T follicular helper cell (primary cell): ENCODE data around the gene KCNJ9.
"Not testable (repeated sequence)": the region's sequence is repeated elsewhere in the genome, so short reads cannot be mapped to it uniquely, and the experiment has no call there.

ENCODE experiments used
- DNase-seq: peaks from one replicate; pipeline ENCODE4 v3.0.0-alpha.2; 2020; ENCODE audit warnings: low read depth

Gene KCNJ9

DNA sequence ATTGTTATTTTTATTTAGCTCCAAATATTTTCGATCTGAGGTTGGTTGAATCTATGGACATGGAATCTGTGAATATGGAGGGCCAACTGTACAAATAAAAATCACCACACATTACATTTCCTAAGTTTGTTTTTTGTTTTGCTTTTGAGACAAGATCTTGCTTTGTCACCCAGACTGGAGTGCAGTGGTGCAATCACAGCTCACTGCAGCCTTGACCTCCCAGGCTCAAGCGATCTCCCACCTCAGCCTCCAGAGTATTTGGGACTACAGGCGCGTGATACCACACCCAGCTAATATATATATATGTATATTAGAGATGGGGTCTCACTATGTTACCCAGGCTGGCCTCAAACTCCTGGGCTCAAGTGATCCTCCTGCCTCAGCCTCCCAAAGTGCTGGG lies 45.0 kb downstream of the KCNJ9 start:
- DNase-seq: not testable (repeated sequence)

DNA sequence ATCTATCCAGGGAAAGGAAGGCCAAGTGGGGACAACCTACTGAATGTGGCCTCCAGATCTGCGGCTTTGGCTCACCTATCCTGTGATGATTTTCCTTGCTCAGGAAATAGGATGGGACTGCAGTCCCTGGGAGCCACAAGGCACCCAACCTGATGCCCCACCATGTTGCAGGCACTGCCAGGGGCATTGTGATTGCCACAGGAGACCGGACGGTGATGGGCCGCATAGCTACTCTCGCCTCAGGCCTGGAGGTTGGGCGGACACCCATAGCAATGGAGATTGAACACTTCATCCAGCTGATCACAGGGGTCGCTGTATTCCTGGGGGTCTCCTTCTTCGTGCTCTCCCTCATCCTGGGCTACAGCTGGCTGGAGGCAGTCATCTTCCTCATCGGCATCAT lies 46.0 kb downstream of the KCNJ9 start:
- no peak for DNase-seq

DNA sequence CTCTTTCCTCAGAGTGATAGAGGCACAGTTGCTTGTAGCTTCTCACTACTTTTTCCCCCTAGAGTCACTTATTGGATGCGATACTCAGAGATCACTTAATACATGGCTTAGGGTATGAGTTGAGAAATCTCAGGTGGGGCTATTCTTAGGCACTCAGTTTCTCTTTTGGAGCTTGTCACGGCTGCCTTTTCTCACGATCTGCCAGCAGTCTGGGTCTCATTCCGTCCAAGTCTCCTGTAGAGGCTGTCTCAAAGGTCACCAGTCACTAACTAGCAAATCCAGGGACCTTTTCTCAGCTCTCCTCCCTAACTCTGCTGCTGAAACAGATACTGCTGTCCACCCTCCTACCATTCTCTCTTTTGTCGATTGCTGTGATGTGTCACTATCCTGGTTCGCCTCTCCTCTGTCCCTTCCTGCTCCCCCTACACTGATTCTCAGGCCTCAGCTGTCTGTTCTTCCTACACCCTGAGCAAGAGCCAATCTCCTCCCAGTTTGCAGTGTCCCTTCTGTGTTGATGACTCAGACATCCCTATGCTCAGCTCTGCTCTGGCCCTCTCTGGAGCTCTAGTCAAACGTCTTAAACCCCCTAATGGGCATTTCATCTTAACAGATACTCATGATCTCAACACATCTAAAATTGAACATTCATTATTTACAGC lies 46.7 kb downstream of the KCNJ9 start:
- DNase-seq: no peak

DNA sequence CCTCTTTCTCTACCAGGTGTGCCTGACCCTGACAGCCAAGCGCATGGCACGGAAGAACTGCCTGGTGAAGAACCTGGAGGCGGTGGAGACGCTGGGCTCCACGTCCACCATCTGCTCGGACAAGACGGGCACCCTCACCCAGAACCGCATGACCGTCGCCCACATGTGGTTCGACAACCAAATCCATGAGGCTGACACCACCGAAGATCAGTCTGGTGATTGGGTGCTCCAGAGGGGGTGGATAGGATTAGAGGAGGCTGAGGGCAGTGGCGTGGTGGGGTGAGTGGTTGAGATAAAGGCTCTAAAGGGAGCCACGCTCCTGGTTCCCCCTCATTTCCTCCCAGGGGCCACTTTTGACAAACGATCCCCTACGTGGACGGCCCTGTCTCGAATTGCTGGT lies 47.3 kb downstream of the KCNJ9 start:
- no peak for DNase-seq

DNA sequence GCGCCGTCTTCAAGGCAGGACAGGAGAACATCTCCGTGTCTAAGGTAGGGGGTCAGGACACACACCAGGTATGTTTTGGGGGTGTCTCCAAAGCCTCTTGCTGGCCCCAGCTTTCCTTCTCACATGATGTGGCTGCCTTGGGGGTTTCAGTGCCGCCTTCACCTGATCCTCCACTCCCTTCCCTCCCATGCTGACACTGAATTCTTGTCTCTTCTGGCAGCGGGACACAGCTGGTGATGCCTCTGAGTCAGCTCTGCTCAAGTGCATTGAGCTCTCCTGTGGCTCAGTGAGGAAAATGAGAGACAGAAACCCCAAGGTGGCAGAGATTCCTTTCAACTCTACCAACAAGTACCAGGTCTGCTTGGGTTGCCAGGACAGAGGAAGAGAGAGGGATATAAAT lies 47.7 kb downstream of the KCNJ9 start:
- no peak for DNase-seq

DNA sequence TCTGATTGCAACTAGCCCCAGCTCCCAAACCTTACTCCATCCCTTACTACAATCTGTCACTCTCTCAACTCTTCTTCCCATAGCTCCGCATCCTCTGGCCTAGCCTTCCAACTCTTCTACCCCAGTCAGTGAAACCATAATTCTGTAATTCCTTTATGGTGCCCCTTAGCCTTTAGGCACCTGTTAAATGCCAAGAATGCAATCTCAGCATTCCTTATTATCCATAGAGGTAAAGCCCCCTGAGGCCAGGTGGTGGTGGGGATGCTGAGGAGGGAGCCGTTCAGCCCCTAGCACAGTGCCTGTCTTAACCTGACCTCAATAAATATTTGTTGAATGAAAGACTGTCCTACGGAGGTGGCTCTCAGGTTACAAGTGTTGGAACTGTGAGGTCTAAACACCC lies 48.2 kb downstream of the KCNJ9 start:
- no peak for DNase-seq

DNA sequence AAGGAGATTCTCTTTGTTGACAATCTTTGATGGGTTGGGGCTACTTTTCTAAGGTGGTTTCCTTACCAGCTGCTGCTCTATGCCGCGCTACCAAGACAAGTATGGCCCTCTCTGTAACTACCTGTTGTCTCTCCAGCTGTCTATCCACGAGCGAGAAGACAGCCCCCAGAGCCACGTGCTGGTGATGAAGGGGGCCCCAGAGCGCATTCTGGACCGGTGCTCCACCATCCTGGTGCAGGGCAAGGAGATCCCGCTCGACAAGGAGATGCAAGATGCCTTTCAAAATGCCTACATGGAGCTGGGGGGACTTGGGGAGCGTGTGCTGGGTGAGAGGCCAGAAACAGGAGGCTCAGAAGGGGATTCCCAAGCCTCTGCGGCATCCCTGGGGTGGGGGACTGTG lies 48.6 kb downstream of the KCNJ9 start:
- DNase-seq: no peak

DNA sequence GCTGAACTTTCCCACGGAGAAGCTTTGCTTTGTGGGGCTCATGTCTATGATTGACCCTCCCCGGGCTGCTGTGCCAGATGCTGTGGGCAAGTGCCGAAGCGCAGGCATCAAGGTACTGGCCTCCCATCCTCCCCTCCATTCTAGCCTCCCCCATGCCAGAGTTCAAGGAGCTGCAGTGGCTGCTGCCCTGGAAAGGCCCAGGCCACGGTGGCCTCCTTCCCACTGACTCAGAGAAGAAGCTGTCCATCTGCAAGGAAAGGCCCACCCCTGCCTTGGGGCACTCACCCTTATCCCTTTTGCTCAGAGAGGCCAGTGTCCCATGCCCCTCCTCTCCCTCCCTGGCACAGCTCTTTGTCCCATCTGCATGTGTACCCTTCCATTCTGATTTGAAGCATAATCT lies 49.1 kb downstream of the KCNJ9 start:
- DNase-seq: no peak

DNA sequence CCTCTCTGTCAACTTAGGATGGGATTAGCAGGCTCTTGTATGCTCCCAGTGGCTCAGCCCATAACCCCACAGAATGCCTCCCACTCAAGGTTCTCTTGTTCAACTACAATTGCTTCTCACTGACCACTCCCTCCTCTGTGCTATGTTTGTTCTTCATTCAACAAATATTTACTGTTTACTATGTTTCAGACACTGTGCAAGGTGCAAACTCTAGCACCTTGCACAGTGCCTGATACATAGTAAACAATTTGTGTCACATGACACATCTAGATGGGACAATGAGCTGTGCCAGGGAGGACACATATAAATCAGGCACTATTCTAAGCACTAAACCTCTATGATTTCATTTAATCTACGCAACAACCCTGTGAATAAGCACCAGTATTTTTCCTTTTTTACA lies 49.6 kb downstream of the KCNJ9 start:
- no peak for DNase-seq

DNA sequence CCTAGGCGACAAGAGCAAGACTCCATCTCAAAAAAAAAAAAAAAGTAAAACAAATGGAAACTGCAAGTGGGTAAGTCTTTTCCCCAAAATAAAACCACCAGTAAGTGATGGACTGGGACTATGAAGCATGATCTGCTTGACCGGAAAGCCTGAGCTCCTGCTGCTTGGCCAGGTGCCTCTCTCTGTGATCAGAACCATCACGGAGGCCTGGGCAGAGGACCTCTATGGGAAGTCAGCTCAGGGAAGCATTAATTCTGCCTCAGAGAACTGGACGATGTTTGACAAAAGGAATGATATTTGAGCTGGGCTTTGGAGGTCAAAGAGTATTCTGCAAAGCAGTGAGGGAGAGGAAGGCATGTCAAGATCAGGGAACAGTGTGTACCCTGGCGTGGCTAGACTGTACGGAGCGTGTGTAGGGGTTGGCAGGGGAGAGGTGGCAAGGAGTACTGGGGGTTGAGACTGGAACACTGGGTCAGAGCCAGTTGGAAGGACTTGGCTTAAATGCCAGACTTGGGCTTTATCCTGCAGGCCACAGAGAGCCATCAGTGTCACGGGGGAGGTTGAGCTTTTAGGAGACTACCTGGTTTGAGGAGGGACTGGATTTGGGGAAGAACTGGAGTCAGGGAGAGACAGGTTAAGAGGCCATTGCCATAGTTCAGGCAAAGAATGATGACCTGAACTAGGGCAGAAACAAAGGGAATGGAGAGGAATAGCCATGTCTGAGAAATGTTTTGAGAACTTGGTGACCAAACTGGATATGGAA lies 50.6 kb downstream of the KCNJ9 start:
- DNase-seq: no peak

DNA sequence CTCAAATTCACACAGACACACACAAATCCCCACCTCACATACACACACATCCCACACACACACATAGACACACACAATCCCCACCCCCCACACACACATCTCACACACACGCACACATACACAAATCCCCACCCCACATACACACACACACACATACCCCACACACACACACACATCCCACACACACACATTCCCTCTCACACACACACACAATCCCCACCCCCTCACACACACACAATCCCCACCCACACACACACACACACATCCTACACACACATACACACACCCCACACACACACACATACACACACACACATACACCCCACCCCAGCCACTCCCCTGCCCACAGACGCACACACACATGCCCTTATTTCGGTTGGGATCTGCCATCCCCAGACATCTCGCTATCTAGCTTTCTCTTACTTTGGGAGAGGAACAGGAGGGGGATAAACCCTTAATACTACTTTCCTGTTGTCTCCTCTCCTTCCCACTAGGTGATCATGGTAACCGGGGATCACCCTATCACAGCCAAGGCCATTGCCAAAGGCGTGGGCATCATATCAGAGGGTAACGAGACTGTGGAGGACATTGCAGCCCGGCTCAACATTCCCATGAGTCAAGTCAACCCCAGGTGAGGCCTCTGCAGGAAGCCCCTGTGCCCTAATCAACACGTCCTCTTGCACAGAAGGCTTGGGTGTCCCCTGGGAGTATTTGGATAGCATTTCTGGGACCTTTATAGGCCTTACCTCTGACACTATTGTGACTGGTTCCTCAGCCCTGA lies 52.8 kb downstream of the KCNJ9 start:
- DNase-seq: no peak

DNA sequence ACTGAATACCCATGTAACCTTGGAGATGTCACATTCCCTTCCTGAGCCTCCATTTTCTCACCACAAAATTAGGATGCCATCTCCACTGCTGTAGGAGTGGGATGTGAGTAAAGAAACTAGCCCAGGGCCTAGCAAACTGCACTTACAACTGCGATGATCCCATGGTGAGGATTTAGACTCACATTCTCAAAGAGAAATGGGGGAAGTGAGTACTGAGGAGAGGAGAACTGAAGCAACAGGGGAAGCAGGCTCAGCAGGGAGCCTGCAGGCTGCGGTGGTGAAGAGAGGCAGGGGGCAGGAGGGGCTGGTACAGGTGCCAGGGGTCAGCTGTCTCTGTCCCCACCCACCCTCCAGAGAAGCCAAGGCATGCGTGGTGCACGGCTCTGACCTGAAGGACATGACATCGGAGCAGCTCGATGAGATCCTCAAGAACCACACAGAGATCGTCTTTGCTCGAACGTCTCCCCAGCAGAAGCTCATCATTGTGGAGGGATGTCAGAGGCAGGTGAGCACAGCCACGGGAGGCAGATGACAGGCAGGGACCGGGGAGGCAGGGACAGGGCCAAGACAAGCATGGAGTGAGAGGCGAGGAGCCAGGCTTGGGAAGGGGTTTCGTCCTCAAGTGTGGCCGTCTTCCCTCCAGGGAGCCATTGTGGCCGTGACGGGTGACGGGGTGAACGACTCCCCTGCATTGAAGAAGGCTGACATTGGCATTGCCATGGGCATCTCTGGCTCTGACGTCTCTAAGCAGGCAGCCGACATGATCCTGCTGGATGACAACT lies 53.6 kb downstream of the KCNJ9 start:
- DNase-seq: no peak

DNA sequence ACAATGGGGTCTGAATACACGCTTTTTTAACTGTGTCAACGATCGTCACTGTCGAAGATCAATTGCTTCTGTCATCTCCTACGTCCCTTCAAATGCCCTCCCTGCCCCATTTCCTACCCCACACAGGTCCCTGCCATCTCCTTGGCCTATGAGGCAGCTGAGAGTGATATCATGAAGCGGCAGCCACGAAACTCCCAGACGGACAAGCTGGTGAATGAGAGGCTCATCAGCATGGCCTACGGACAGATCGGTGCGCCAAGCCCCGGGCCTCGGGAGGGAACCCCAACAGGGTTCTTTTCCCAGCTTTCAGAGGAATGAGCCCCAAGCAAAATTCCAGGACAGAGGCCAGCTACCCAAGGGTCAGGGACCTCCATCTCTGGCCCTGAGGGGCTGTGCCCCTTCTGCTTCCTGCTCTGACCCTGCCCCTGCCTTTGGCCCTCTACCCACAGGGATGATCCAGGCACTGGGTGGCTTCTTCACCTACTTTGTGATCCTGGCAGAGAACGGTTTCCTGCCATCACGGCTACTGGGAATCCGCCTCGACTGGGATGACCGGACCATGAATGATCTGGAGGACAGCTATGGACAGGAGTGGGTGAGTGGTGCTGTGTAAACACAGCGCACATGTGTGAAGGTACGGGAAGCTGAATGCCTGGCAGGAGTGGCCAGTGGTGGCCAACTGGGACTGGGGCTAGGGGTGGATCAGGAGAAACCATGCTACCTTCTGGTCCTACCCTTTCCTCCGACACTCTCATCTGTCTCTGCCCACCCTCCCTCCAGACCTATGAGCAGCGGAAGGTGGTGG lies 55.0 kb downstream of the KCNJ9 start:
- no peak for DNase-seq

DNA sequence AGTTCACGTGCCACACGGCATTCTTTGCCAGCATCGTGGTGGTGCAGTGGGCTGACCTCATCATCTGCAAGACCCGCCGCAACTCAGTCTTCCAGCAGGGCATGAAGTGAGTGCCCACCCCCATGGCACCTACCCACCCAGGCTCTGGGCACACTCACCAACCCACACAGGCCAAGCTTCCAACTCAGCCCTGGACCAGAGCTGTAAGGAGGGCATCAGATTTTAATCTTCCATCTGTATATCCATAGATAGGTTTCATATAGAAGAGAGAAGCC lies 55.5 kb downstream of the KCNJ9 start:
- no peak for DNase-seq

DNA sequence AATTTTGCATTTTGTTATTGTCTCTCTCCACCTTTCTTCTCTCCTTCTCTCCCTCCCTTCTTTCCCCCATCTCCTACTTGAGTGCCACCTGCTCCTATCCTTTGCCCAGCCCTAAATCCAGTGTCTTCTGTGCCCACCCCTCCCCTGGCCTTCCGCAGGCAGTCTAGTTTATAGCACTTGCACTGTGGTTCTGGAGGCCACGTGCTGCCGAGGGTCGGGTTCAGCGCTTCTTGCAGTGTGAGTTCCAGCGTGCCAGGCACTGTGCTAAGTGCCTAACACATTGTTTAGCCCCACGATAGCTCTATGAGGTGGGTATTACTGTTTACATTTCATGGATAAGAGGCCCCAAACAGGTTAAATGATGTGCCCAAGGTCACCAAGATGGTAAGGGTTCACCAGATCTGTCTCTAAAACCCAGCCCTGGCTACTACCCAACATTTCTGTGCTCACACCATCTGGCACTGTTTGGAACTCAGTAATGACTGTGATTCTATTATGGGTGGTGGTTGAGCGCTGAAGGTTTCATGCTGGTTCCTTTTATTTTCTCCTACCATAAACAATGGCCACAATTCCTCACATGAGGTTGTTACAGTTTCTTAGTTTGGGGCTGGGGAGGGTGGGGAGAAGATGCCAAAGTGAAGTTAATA lies 56.0 kb downstream of the KCNJ9 start:
- DNase-seq: no peak

DNA sequence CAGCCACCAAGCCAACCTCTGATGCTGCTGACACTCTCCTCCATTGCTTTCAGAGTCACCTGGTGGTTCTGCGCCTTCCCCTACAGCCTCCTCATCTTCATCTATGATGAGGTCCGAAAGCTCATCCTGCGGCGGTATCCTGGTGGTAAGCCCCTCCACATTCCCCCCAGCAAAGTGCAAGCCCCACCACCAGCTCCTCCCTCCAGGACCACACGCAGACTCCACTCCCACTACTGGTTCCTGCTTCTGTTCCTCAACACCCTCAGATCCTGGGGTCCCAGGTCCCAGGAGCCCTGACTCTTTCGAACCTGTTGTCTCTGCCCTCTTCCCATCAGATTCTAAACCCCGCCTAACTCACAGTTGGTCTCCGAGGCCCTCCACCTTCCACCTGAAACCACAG lies 58.5 kb downstream of the KCNJ9 start:
- DNase-seq: no peak
